ENCODE data around the gene KIF13A.
"Not testable (repeated sequence)": the region's sequence is repeated elsewhere in the genome, so short reads cannot be mapped to it uniquely, and the experiment has no call there.

The KIF13A gene

DNA sequence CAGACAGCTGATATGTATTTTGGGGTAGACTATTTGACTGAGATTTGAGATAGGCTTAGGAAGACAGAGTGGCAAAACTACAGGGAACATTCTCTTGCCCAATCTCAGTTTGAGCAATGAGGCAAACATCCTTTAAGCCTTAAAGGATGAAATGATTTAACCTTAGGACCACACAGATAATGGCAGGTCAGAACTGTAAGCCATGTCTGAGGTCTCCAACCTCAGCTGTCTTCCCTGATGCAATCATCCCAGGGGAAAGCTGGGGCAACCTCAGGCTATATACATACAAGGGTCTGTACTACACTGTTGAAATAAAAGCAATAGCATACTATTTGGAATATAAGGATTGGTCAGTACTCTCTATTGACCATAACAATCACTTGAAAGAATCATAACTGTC, 196.9 kb downstream of the KIF13A start:
- DNase-seq (ENCODE audit: low read depth, low spot score): no peak

DNA sequence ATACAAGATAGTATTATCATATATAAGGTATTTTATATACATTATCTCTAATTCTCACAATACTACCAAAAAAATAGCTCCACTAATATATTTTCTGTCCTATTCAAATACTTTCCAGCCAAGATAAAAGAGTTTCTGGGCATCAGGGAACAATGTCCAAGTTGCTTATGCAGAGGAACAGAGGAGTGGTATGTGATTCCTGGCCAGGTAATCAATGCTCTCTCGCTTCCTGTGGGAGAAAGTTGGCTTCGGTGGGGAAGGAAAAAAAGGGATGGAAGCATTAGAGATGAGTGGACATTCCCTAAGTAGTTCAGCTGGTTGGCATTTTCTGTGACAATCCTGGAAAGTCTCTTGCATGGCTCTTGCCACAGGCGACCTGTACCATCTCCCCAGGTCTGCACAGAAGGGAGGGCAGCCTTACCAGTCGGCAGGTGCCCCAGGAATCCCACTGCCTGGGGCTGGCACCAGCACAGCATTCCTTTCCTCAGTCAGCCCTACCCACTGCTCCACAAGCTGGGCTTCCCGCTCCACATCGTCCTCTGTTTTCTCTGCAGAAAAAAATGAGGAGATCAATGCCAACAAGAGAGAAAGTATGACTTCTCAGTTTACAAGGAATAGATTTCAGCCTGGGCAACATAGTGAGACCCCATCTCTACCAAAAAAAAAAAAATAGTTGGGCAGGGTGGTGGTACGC, 202.2 kb downstream of the KIF13A start:
- DNase-seq (ENCODE audit: low read depth, low spot score): no peak

DNA sequence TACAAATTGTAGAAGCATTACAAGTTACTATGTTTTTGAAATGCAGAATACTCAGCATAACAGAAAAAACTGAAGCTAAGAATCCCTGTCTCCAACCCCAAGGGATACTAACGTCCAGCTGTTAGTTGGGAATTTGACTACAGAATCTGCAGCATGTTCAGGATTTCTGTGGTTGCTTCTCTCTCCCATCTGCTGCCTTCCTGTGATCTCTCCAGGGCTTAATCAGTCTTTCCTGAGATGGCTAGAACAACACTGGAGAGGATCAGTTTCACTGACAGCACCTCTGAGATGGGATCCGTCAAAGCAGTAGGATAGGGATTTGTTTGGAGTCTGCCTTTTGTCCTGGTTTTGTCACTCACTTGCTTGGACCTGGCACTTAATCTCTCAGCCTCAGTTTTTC, 207.4 kb downstream of the KIF13A start:
- DNase-seq (ENCODE audit: low read depth, low spot score): no peak

- DNase-seq (ENCODE audit: low read depth, low spot score): no peak
Observed at GRCh38 chr6:17771609-17772008, 215.8 kb downstream of the KIF13A start.

- no peak for DNase-seq (ENCODE audit: low read depth, low spot score)
Observed at GRCh38 chr6:17768881-17769280, 218.6 kb downstream of the KIF13A start.

DNA sequence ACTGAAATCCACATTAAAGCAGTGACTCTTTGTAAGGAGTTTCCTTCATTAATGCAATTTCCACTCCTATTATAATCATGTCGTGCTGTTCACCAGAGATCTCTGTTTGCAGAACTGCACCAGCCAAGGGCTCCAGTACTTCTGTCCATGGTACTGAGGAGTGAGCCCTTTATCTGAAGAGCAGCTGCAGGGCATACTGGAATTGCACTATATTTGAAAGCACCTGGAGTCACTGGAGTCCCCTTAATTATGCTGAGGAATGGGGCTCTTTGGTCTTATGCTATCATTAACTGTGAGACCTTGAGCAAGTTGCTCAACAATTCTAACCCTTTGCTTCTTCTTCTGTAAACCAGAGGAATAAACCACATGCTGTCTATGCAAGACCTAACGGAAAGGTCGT, 219.0 kb downstream of the KIF13A start:
- no peak for DNase-seq (ENCODE audit: low read depth, low spot score)

- DNase-seq (ENCODE audit: low read depth, low spot score): no peak
Observed at GRCh38 chr6:17762651-17763050, 224.8 kb downstream of the KIF13A start.

DNA sequence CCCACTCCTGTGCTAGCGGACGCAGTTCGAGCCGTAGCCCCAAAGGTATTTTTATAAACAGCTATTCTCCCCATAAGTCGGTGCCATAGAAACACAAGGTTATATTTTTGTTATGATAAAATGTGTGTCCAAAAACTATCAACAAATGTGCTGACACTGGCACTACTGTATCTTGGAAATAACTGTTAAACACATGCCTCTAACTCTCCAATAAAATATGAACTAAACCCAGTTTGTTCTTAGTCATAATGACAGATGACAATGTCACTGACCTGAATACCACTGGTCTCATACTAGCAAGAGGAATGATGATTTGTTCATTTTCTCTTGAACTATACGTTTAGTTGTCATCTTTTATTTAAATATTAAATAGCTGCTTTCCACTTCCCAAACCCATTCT, 229.3 kb downstream of the KIF13A start:
- no peak for DNase-seq (ENCODE audit: low read depth, low spot score)

DNA sequence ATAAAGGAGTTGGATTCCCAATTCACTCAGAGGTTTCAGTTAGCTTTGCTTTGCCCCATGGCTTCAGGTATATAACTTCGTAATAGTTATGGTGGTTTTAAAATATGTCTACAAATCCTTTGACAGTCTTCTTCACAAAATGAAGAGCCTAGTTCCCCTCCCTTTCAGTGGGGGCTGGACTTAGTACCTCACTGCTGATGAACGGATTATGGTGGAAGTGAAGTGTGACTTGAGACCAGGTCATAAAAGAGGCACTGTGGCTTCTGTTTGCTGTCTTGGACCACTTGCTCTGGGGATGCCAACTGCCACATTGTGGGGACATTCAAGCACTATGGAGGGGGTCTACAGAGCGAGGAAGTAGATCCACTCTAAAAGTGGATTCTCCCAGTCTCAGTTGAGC, 233.2 kb downstream of the KIF13A start:
- DNase-seq (ENCODE audit: low read depth, low spot score): no peak

DNA sequence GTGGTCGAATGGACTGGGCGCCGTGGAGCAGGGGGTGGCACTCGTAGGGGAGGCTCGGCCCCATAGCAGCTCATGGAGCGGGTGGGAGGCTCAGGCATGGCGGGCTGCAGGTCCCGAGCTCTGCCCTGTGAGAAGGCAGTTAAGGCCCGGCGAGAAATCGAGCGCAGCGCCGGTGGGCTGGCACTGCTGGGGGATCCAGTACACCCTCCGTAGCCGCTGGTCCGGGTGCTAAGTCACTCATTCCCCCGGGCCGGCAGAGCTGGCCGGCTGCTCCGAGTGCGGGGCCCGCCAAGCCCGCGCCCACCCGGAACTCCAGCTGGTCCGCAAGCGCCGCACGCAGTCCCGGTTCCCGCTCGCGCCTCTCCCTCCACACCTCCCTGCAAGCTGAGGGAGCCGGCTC, 242.1 kb downstream of the KIF13A start:
- DNase-seq (ENCODE audit: low read depth, low spot score): not testable (repeated sequence)

DNA sequence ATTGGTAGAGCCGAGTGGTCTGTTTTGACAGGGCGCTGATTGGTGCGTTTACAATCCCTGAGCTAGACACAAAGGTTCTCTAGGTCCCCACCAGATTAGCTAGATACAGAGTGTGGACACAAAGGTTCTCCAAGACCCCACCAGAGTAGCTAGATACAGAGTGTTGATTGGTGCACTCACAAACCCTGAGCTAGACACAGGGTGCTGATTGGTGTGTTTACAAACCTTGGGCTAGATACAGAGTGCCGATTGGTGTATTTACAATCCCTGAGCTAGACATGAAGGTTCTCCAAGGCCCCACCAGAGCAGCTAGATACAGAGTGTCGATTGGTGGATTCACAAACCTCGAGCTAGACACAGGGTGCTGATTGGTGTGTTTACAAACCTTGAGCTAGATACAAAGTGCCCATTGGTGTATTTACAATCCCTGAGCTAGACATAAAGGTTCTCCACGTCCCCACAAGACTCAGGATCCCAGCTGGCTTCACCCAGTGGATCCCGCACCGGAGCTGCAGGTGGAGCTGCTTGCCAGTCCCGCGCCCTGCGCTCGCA, 242.6 kb downstream of the KIF13A start:
- DNase-seq (ENCODE audit: low read depth, low spot score): not testable (repeated sequence)

DNA sequence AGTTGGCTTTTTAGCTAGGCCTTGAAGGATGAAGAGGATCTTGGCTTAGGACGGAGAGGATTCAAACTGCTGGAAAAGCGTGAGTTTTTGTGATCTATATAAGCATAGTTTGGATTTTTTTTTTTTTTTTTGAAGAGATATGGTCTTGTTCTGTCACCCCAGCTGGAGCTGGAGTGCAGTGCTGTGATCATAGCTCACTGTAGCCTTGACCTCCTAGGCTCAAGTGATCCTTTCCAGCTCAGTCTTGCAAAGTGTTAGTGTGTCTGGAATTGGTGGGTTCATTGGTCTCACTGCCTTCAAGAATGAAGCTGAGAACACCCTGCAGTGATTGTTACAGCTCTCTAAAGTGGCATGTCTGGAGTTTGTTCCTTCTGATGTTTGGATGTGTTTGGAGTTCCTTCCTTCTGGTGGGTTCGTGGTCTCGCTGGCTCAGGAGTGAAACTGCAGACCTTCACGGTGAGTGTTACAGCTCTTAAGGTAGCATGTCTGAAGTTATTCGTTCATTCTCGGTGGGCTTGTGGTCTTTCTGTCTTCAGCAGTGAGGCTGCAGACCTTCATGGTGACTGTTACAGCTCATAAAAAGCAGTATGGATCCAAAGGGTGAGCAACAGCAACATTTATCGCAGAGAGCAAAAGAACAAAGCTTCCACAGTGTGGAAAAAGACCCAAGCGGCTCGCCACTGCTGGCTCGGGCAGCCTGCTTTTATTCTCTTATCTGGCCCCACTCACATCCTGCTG, 243.2 kb downstream of the KIF13A start:
- DNase-seq (ENCODE audit: low read depth, low spot score): no peak

- DNase-seq (ENCODE audit: low read depth, low spot score): no peak
Observed at GRCh38 chr6:17741507-17741906, 245.9 kb downstream of the KIF13A start.

GRCh38 chr6:17740559-17741220, 246.7 kb downstream of the KIF13A start:
- DNase-seq (ENCODE audit: low read depth, low spot score): no peak

DNA sequence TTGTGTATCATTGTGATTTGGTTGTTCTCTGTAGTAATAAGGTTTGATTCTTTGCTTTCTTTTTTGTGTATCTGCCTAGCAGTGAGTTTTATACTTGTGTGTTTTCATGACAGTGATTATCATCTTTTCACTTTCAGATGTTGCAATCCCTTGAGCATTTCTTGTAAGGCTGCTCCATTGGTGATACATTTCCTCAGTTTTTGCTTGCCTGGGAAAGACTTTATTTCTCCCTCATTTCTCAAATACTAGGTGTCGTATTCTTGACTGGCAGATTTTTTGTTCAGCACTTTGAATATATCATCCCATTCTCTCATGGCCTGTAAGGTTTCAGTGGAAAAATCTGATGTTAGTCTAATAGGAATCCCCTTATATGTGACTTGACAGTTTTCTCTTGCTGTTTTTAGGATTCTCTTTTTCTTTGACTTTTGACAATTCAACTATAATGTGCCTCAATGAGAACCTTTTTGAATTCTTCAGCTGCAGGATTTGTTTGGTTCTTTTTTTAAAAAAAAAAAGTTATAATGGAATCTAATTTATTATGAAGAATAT, 249.7 kb downstream of the KIF13A start:
- DNase-seq (ENCODE audit: low read depth, low spot score): no peak

- not testable (repeated sequence) for DNase-seq (ENCODE audit: low read depth, low spot score)
Observed at GRCh38 chr6:17735311-17735710, 252.1 kb downstream of the KIF13A start.

DNA sequence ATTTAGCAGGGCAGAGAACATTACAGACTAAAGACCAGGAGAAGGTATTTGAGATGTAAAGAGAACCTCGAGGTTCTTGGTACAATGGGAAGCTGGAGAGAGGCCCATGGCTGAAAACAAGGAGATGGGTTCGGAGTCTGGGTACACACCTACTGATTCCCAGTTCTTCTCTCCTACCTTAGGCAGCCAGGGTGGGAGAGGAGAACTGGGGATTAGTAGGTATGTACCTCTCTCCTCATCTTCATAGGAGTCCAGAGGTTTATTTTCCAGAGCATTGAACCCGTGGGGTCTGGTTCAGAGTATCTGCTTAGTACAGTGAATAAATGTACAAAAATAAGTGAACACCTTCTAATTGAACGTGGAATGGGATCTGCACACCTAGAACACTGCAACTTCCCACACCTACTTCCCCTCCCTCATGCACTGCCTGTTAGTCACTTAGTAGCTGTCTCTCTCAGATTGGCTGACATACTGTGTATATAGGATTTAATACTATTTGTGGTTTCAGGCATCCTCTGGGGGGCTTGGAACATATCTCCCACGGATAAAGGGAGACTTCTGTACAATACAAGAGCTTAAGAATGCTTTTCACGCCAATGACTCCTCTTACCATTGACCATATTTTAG, 257.2 kb downstream of the KIF13A start:
- no peak for DNase-seq (ENCODE audit: low read depth, low spot score)

GRCh38 chr6:17729223-17730077, 258.0 kb downstream of the KIF13A start:
- no peak for DNase-seq (ENCODE audit: low read depth, low spot score)

DNA sequence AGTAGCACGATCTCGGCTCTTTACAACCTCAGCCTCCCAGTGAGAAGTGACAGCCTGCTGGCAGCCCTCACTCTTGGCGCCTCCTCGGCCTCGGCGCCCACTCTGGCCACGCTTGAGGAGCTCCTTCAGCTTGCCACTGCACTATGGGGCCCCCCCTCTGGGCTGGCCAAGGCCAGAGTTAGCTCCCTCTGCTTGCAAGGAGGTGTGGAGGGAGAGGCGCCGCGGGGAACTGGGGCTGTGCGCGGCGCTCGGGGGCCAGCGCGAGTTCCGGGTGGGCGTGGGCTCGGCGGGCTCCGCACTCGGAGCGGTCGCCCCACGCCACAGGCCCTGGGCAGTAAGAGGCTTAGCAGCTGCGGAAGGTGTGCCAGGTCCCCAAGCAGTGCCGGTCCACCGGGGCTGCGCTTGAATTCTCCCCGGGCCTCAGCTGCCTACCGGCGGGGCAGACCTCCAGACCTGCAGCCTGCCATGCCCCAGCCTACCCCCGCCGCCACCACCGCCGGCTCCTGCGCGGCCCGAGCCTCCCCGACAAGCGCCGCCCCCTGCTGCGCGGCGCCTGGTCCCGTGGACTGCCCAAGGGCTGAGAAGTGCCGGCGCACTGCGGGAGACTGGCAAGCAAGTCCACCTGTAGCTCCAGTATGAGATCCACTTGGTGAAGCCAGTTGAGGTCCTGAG, 258.7 kb downstream of the KIF13A start:
- no peak for DNase-seq (ENCODE audit: low read depth, low spot score)

- no peak for DNase-seq (ENCODE audit: low read depth, low spot score)
Observed at GRCh38 chr6:17725083-17725482, 262.4 kb downstream of the KIF13A start.

Data from iPS DF 19.7 (cell line).